CD4-positive, alpha-beta T cell treated with Interleukin-1 beta for 1 hour (primary cell): Measurements from ENCODE around the gene ARL5B.

Source experiments
- DNase-seq, 2 donors: peaks; one replicate each; pipeline ENCODE4 v3.0.0-alpha.2; 2020 to 2022

ARL5B gene

DNA sequence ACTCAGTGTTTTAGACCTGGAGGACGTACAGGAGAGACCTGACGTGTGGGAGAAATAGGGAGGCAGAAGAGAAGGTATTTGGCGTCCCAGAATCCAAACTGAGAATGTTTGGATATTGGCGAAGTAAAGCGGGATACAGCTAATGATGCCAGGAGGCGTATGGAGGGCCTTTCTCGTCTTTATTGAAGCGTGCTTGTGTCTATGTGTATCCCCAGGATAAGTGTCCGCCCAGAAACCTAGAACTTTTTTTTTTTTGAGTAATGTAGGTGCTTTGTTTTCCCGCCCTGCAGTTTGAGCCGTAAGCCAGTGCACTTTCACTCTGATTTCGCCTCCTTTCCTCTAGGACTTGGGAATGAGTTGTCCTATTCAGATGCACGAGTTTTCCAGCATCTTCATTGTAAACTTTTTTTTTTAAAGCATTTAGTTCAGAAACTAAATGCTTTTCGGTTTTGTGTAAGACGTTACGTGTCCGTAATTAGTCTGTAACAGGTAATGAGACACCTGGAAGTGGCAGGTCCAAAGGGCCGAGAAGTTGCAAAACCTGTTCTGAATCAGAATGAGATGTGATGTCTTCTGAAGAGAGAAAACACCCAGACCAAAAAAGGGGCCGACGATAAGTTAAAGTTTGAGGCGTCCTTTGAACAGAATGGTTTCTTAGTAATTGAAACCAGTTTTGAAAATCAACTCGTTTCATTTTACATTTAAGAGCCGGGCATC, 746 bp downstream of the ARL5B start:
- DNase-seq, result peak in 1 of 2 donors; percentile 36

DNA sequence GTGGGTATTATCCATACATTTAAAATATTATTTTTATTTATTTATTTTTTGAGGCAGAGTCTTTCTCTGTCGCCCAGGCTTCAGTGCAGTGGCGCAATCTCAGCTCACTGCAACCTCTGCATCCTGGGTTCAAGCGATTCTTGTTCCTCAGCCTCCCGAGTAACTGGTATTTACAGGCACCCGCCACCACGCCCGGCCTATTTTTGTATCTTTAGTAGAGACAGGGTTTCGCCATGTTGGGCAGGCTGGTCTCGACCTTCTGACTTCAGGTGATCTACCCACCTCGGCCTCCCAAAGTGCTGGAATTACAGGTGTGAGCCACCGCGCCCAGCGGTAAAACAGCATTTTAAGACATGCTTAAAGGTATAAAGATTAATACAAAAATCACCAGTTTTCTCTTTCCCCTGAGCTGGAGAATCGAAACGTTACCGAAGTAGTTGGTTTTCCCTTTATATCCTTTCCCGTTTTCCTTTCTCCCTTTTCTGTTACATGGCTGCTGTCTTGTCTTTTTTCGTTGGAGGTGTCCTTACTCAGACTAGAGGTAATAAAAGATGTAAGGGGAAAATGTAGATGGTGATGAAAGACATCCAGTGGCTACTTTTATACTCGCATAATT, 1.7 kb downstream of the ARL5B start:
- DNase-seq, result no peak

GRCh38 chr10:18664841-18665478, 5.7 kb downstream of the ARL5B start:
- no peak for DNase-seq

GRCh38 chr10:18665815-18666558, 6.8 kb downstream of the ARL5B start:
- DNase-seq, result no peak

GRCh38 chr10:18666810-18667209, 7.6 kb downstream of the ARL5B start:
- no peak for DNase-seq

GRCh38 chr10:18668026-18668425, 8.8 kb downstream of the ARL5B start:
- no peak for DNase-seq

GRCh38 chr10:18675086-18675801, 16.0 kb downstream of the ARL5B start:
- no peak for DNase-seq

DNA sequence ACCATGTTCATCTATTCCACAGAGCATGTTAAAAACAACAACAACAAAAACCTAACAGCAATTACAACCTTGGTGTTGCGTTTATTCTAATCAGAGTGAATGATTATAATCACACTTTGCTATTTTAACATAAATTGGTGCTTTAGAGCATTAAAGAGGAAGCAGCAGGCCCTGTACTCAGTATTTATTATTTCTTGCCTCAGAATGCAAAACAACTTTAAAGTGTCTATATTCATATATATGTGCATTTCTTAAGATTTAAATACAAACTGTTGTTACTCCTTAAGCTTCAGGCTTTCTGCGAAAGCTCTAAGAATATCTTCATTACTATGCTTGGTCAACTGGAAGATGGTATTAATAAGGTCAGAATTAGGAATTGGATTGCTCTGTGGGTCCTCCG, 21.5 kb downstream of the ARL5B start:
- DNase-seq, result no peak

- no peak for DNase-seq
These were observed 22.1 kb downstream of the ARL5B start for GRCh38 chr10:18681366-18681765.

GRCh38 chr10:18681971-18682411, 22.8 kb downstream of the ARL5B start:
- no peak for DNase-seq

GRCh38 chr10:18683427-18683826, 24.2 kb downstream of the ARL5B start:
- DNase-seq, result no peak

- no peak for DNase-seq
These were observed 25.2 kb downstream of the ARL5B start for GRCh38 chr10:18684416-18684815.

- DNase-seq, result no peak
These were observed 25.7 kb downstream of the ARL5B start for GRCh38 chr10:18684953-18685352.

DNA sequence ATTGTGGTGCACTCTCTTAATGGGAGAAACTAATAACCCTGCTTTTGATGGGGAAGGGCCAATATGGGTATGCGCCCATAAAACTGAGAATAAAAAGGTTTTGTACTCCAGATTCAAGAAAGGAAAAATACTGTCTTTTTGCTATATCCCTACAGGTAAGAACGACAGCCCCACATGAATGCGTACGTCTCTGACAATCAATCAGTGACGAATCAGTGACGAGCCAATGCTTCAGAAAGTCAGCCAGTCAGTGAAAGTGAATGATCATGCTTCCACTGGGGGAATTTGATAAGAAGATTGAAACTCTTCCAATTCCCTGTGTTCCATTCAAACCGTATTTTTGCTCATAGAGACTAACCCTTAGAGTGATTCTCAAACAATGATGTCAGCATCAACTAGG, 26.3 kb downstream of the ARL5B start:
- no peak for DNase-seq

DNA sequence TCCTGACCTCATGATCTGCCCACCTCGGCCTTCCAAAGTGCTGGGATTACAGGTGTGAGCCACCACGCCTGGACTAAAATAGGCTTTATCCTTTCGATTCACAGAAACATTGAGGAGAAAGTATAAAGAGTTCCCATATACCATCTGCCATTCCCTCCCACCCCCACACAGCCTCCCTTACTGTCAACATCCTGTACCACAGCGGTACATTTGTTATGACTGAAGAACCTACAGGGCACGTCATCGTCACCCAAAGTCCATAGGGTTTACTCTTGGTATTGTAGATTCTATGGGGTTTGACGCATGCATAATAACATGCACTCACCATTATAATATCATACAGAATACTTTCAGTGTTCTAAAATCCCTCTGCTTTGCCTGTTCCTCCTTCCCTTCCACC, 28.0 kb downstream of the ARL5B start:
- no peak for DNase-seq

DNA sequence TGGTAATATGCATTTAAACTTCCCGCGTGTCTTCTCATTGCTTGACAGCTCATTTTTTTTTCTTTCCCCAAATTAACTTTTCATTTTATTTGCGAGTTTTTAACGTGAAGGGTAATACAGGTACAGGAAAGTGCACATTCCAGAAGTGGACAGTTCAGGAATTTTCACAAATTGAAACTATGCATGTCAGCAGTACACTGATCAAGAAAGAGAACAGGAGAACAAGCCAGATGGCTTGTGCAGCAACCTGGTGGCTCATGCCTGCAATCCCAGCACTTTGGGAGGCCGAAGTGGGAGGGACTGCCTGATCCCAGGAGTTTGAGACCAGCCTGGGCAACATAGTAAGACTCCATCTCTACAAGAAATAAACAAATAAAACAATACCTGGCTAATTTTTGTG, 28.5 kb downstream of the ARL5B start:
- DNase-seq, result no peak

DNA sequence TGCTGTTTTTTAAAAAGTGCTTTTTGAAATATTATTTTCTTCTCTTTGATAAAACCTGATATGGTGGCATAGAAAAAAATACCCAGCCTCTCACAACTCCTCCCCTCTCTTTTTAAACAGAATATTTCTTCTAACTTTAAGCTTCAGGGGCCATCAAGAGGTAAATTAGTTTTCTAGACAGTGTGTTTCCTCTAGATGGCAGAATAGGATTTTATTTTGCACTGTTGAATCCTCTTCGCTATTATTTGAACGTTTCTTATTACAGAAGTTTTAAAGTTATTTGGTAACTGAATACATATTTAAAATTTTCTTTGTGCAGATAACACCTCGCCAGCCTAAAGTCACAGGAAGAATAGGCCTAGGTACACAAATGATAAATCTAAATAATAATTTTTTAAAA, 30.3 kb downstream of the ARL5B start:
- DNase-seq, result no peak

DNA sequence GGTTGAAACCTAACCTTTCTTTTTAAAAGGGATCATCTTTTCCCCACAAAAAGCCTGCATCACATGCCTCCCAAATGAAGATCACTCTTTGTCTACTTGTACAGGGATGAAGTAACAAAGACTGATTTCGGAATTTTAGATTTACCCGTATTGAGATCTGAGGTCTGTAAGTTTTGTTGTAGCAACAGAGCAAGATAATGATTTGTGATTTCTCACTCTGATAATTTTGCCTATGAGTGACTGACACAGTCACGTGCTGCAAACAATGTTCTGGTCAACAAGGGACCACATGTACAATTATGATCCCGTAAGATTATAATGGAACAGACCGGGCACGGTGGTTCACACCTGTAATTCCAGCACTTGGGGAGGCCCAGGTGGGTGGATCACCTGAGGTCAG, 31.3 kb downstream of the ARL5B start:
- no peak for DNase-seq

- DNase-seq, result no peak
These were observed 40.9 kb downstream of the ARL5B start for GRCh38 chr10:18699849-18700840.

DNA sequence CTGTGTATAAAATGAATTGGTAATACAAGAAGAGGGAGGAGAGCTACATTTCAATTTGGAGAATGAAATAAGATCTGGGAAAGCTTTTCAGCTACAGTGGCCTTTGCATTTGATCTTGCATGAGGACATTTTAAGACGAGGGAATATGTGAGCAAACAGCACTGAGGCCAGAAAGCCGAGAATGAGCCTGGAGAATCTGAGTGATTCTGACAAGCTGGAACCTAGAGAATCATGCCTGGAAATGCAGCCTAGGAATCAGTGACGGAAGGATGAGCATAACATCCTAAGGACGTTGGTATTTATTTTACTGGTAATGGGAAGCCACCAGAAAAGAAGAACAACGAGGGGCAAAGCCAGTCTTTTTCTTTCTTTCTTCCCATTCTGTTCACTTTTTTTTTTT, 44.3 kb downstream of the ARL5B start:
- no peak for DNase-seq

GRCh38 chr10:18710201-18710653, 51.0 kb downstream of the ARL5B start:
- DNase-seq, result no peak

DNA sequence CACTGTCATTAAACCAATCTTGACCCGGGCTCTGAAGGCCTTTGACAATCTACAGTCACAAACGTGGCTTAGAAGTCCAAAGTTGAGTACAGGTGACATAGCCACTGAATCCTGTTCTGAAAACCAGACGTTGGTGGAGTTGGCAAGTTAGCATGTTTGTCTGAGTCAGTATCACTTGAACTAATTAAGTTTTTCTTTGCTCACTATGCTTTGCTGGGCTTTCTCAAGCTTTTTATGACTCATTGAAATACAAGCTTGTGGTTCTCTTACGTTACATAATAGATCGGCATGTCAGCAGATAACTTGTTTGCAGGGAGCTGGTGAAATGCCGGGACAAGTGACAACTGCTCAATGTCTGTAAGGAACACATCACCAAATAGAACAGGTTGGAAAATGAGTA, 53.8 kb downstream of the ARL5B start:
- no peak for DNase-seq
